ENCODE data around the gene VLDLR.

DNA sequence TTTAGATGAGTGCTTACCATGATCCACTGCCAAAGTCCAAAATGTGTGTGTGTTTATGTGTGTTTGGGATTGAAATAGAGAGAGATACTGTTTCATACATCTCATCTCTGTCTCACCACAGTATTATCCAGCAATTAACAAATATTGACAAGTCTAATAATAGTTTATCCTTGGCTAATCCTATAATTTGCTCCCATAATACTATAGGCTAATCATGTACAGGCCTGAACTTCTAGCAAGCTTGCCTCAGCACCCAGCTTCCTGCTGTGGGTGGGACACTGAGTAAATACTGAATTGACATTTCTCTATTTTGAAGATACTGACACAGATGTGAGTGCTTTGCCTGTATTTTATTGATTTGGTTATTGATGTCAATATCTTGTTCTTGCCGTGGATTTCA lies 60.4 kb downstream of the VLDLR start:
- no peak for TF ChIP-seq CTCF (IDR thresholded peaks at IDR 0.05)
- TF ChIP-seq POLR2A (IDR thresholded peaks at IDR 0.05), result no peak

Data from Peyer's patch (tissue), 4 donors.